Lower lobe of right lung (tissue), 2 donors: ENCODE measurements around the gene MAPT. TPM values are rescaled to one million over a fixed set of nuclear protein-coding genes. Genes with fewer than 3 reads are reported as not detected.
A peak's percentile ranks its signal among the peaks of the same experiment; 100 is the strongest.

ENCODE experiments used
- ATAC-seq, 2 donors: fragments of 200-7000 bp; cut with Tn5 transposase; one replicate each; pipeline ENCODE4 v1.9.1; 2020 to 2022; ENCODE audit warnings: mild to moderate bottlenecking in 2 of 2, moderate library complexity in 2 of 2
- DNase-seq: peaks from one replicate; pipeline ENCODE4 v3.0.0-alpha.2; 2020
- H3K27ac ChIP-seq: fragments of 200-600 bp; one replicate; pipeline ENCODE4 v1.8.0; 2022
- H3K27me3 ChIP-seq: fragments of 200-600 bp; one replicate; pipeline ENCODE4 v1.8.0; 2022; ENCODE audit warnings: low read depth
- H3K36me3 ChIP-seq: fragments of 200-600 bp; one replicate; pipeline ENCODE4 v1.8.0; 2022; ENCODE audit warnings: mild to moderate bottlenecking
- H3K4me1 ChIP-seq: fragments of 200-600 bp; one replicate; pipeline ENCODE4 v1.8.0; 2022
- H3K4me3 ChIP-seq: fragments of 200-600 bp; one replicate; pipeline ENCODE4 v1.8.0; 2022; ENCODE audit warnings: mild to moderate bottlenecking
- H3K9me3 ChIP-seq: fragments of 200-600 bp; one replicate; pipeline ENCODE4 v1.8.0; 2022
- intact Hi-C: fragments of 100-400 bp; cut with DNase I; formaldehyde crosslinking; loops from one replicate; pipeline ENCODE4 v1.11.0; 2022
- total RNA-seq: library from RNA; stranded (reverse); fragmentation: NEBNext Ultra II Directional; extraction: Animal tissue kit (Norgen Biotek cat#: 25700); gene quantifications from one replicate; pipeline ENCODE4 v1.2.1, GENCODE V29; 2021
- TF ChIP-seq, protein P1 (sequence below): fragments of 200-600 bp; IDR thresholded peaks from one replicate; pipeline ENCODE4 v1.8.0; 2022; ENCODE audit warnings: antibody characterized with exemption, mild to moderate bottlenecking
- donor health status: DM: no; HTN: yes; CAD: no; lungs with severe emphysema.

The MAPT gene
- total RNA-seq, 1 donor from 2014 or later: 5.5 TPM

DNA sequence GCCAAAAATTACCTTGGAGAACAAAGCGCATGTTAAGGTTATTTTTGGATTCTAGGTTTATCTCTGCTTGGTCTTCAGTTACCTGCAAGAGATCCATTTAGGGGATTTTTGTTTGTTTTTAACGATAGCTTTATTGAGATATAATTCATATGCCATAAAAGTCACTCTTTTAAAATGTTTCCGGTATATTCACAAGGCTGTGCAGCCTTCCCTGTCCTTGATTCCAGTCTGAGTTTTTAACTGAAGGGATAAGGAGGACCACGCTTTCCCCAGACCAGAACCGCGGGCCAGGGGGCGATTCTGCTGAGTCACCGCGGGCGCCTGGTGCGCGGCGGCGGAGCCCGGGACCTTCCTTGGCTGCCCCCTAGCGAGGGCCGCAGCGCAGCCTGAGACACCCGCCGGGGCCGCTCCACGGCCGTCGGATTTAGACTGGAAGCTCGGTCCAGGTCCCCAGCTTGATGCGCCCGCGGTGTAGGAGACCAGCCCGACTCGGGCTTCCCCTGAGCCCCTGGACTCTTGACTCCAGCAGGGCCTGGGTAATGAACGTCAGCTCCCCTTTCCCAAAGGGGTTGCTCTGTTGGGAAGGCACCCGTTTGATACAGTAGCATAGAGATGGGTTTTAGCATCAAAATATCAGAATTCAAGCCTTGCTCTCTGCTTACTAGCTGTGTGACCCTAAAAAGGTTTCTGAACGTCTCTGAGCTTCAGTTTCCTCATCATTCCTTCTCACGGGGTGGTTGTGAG, 54.7 kb downstream of the MAPT start:
- H3K4me1 ChIP-seq: peaks cover 11% of the 10 kb centered on the region
- H3K27ac ChIP-seq: no peak overlapping the region
- ATAC-seq (peak; percentile 94 to 96), DNase-seq (peak; percentile 80)
- TF ChIP-seq, protein P1, sequence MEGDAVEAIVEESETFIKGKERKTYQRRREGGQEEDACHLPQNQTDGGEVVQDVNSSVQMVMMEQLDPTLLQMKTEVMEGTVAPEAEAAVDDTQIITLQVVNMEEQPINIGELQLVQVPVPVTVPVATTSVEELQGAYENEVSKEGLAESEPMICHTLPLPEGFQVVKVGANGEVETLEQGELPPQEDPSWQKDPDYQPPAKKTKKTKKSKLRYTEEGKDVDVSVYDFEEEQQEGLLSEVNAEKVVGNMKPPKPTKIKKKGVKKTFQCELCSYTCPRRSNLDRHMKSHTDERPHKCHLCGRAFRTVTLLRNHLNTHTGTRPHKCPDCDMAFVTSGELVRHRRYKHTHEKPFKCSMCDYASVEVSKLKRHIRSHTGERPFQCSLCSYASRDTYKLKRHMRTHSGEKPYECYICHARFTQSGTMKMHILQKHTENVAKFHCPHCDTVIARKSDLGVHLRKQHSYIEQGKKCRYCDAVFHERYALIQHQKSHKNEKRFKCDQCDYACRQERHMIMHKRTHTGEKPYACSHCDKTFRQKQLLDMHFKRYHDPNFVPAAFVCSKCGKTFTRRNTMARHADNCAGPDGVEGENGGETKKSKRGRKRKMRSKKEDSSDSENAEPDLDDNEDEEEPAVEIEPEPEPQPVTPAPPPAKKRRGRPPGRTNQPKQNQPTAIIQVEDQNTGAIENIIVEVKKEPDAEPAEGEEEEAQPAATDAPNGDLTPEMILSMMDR: peak; percentile 85
- intact Hi-C loops: no loop called here
- peaks cover 22% of the 10 kb centered on the region for H3K27me3 ChIP-seq
- no peaks in the 10 kb centered on the region for H3K36me3 ChIP-seq
- peak overlapping the region; percentile 38 for H3K4me3 ChIP-seq
- H3K9me3 ChIP-seq: no peaks in the 10 kb centered on the region

DNA sequence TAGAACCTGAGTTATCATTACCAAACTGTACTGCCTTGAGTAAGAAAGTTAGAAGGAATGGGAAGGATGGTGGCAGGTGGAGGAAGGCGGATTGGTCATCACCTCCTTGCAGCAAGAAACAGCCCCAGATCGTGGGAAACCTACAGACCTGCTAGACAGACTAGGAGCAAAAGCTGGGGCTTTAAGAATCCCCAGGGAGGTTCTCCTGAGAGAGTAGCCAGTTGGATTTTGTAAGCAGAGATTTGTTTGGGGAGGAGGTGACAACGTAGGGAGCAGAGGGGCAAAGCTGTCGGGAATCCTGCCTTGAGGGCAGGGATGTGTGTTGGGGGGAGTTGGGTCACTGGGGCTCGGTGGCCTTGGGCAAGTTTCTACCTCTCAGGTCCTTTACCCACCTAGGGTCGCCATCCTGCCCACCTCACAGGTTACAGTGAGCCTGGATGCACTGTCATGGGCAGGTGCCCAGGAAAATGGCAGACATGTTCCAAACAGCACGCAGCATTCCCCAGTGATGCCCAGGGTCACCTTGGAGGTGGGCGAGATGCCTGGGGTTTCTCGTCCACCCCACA, 55.5 kb downstream of the MAPT start:
- ATAC-seq: no peak
- Histone ChIP-seq H3K4me1 (peaks cover 11% of the 10 kb centered on the region), H3K9me3 (no peaks in the 10 kb centered on the region), H3K27ac (no peak overlapping the region), H3K36me3 (no peaks in the 10 kb centered on the region), H3K27me3 (peaks cover 22% of the 10 kb centered on the region), H3K4me3 (no peak overlapping the region)
- TF ChIP-seq, protein P1: no peak
- intact Hi-C loops: no loop called here
- no peak for DNase-seq

DNA sequence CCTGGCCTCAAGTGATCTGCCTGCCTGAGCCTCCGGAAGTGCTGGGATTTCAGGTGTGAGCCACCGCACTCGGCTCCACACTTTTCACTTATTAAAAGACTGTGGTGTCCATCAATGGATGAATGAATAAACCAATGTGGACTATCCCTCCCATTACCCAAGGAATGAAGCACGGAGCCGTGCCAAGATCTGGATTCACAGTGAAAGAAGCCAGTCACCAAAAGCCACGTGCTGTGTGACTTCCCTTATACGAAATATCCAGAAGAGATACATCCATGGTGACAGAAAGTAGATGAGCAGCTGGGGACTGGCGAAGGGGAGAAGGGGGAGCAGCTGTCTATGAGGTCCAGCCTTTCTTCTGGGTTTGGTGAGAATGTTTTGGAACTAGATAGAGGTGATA, 56.5 kb downstream of the MAPT start:
- peaks cover 22% of the 10 kb centered on the region for H3K27me3 ChIP-seq
- intact Hi-C loops: no loop called here
- TF ChIP-seq, protein P1: no peak
- H3K27ac ChIP-seq: no peak overlapping the region
- ATAC-seq: no peak
- H3K4me3 ChIP-seq: no peak overlapping the region
- H3K9me3 ChIP-seq: no peaks in the 10 kb centered on the region
- H3K4me1 ChIP-seq: peaks cover 11% of the 10 kb centered on the region
- H3K36me3 ChIP-seq: no peaks in the 10 kb centered on the region
- no peak for DNase-seq

DNA sequence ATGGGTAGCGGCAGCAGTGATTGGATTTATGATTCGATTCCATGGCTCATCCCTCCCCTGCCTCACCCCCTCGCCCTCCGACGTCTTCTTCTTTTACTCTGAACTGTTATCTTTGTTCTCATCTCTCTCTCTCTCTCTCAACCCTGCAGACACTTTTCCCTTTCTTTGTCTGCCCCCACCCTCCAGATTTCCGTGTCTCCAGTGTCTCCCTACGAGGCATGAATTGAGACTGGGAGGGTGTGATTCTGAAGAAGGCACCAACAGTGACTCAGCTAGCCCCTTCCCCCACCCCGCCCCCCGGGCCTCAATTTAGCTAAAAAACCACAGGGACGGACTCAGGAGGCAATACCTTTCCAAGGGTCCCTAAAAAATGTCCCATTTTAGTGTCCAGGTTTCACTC, 57.0 kb downstream of the MAPT start:
- intact Hi-C loops: no loop called here
- no peak for ATAC-seq
- Histone ChIP-seq H3K27ac (no peak overlapping the region), H3K27me3 (peaks cover 22% of the 10 kb centered on the region), H3K4me1 (peaks cover 11% of the 10 kb centered on the region), H3K4me3 (no peak overlapping the region), H3K36me3 (no peaks in the 10 kb centered on the region), H3K9me3 (no peaks in the 10 kb centered on the region)
- TF ChIP-seq, protein P1: no peak
- DNase-seq: no peak

DNA sequence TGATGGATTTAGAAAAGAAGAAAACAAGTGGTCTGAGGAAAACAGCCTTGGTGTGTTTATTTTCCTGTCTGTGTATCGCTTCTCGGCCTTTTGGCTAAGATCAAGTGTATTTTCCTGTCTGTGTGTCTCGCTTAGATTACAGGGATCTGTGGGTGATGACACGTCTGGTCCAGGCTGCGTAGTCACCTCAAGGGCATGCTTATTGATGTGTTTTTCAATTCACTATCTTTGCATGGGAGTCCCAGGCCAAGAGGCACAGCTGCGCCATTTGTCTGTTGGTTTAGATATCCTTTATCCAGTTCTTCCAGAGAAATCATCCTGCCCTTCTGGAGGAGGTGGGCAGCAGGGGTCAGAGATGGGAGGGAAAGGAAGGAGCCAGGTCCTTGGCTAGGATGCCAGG, 57.6 kb downstream of the MAPT start:
- ATAC-seq (no peak), DNase-seq (no peak)
- TF ChIP-seq, protein P1: no peak
- Histone ChIP-seq H3K36me3 (no peaks in the 10 kb centered on the region), H3K4me3 (no peak overlapping the region), H3K27me3 (peaks cover 22% of the 10 kb centered on the region), H3K9me3 (no peaks in the 10 kb centered on the region), H3K4me1 (peaks cover 11% of the 10 kb centered on the region), H3K27ac (no peak overlapping the region)
- intact Hi-C loops: no loop called here
